ENCODE measurements around the gene KCNE1.
"Not testable (repeated sequence)": the region's sequence is repeated elsewhere in the genome, so short reads cannot be mapped to it uniquely, and the experiment has no call there.

Gene KCNE1

GRCh38 chr21:34459426-34459825 is 52.6 kb downstream of the KCNE1 start:
- not testable (repeated sequence) for H3K36me3 ChIP-seq (ENCODE audit: control insufficient read depth in 1 of 2, insufficient read depth in 2 of 2, low read length in 2 of 2); H3K27me3 ChIP-seq (ENCODE audit: low read depth, low read length); H3K27ac ChIP-seq (ENCODE audit: low read length); H3K9me3 ChIP-seq (ENCODE audit: control insufficient read depth in 1 of 2, low read length in 2 of 2); H3K4me1 ChIP-seq (ENCODE audit: control insufficient read depth in 1 of 2, insufficient read depth in 2 of 2, low read length in 2 of 2); H3K4me3 ChIP-seq (ENCODE audit: low read depth in 1 of 2, low read length in 2 of 2)

GRCh38 chr21:34458266-34458665 is 53.7 kb downstream of the KCNE1 start:
- H3K9me3 ChIP-seq (ENCODE audit: control insufficient read depth in 1 of 2, low read length in 2 of 2); H3K4me3 ChIP-seq (ENCODE audit: low read depth in 1 of 2, low read length in 2 of 2); H3K27ac ChIP-seq (ENCODE audit: low read length); H3K4me1 ChIP-seq (ENCODE audit: control insufficient read depth in 1 of 2, insufficient read depth in 2 of 2, low read length in 2 of 2); H3K27me3 ChIP-seq (ENCODE audit: low read depth, low read length); H3K36me3 ChIP-seq (ENCODE audit: control insufficient read depth in 1 of 2, insufficient read depth in 2 of 2, low read length in 2 of 2): not testable (repeated sequence)

GRCh38 chr21:34456180-34456579 is 55.8 kb downstream of the KCNE1 start:
- not testable (repeated sequence) for H3K4me1 ChIP-seq (ENCODE audit: control insufficient read depth in 1 of 2, insufficient read depth in 2 of 2, low read length in 2 of 2); H3K4me3 ChIP-seq (ENCODE audit: low read depth in 1 of 2, low read length in 2 of 2); H3K9me3 ChIP-seq (ENCODE audit: control insufficient read depth in 1 of 2, low read length in 2 of 2); H3K27ac ChIP-seq (ENCODE audit: low read length); H3K27me3 ChIP-seq (ENCODE audit: low read depth, low read length); H3K36me3 ChIP-seq (ENCODE audit: control insufficient read depth in 1 of 2, insufficient read depth in 2 of 2, low read length in 2 of 2)

GRCh38 chr21:34455628-34456027 is 56.4 kb downstream of the KCNE1 start:
- not testable (repeated sequence) for H3K27me3 ChIP-seq (ENCODE audit: low read depth, low read length); H3K9me3 ChIP-seq (ENCODE audit: control insufficient read depth in 1 of 2, low read length in 2 of 2); H3K4me1 ChIP-seq (ENCODE audit: control insufficient read depth in 1 of 2, insufficient read depth in 2 of 2, low read length in 2 of 2); H3K36me3 ChIP-seq (ENCODE audit: control insufficient read depth in 1 of 2, insufficient read depth in 2 of 2, low read length in 2 of 2); H3K4me3 ChIP-seq (ENCODE audit: low read depth in 1 of 2, low read length in 2 of 2); H3K27ac ChIP-seq (ENCODE audit: low read length)

GRCh38 chr21:34447018-34447417 is 65.0 kb downstream of the KCNE1 start:
- not testable (repeated sequence) for H3K27me3 ChIP-seq (ENCODE audit: low read depth, low read length); H3K27ac ChIP-seq (ENCODE audit: low read length); H3K4me1 ChIP-seq (ENCODE audit: control insufficient read depth in 1 of 2, insufficient read depth in 2 of 2, low read length in 2 of 2); H3K9me3 ChIP-seq (ENCODE audit: control insufficient read depth in 1 of 2, low read length in 2 of 2); H3K4me3 ChIP-seq (ENCODE audit: low read depth in 1 of 2, low read length in 2 of 2); H3K36me3 ChIP-seq (ENCODE audit: control insufficient read depth in 1 of 2, insufficient read depth in 2 of 2, low read length in 2 of 2)

GRCh38 chr21:34443486-34443885 is 68.5 kb downstream of the KCNE1 start:
- not testable (repeated sequence) for H3K27me3 ChIP-seq (ENCODE audit: low read depth, low read length); H3K4me1 ChIP-seq (ENCODE audit: control insufficient read depth in 1 of 2, insufficient read depth in 2 of 2, low read length in 2 of 2); H3K36me3 ChIP-seq (ENCODE audit: control insufficient read depth in 1 of 2, insufficient read depth in 2 of 2, low read length in 2 of 2); H3K4me3 ChIP-seq (ENCODE audit: low read depth in 1 of 2, low read length in 2 of 2); H3K27ac ChIP-seq (ENCODE audit: low read length); H3K9me3 ChIP-seq (ENCODE audit: control insufficient read depth in 1 of 2, low read length in 2 of 2)

GRCh38 chr21:34429710-34430109 is 82.3 kb downstream of the KCNE1 start:
- not testable (repeated sequence) for H3K4me3 ChIP-seq (ENCODE audit: low read depth in 1 of 2, low read length in 2 of 2); H3K4me1 ChIP-seq (ENCODE audit: control insufficient read depth in 1 of 2, insufficient read depth in 2 of 2, low read length in 2 of 2); H3K27ac ChIP-seq (ENCODE audit: low read length); H3K9me3 ChIP-seq (ENCODE audit: control insufficient read depth in 1 of 2, low read length in 2 of 2); H3K36me3 ChIP-seq (ENCODE audit: control insufficient read depth in 1 of 2, insufficient read depth in 2 of 2, low read length in 2 of 2); H3K27me3 ChIP-seq (ENCODE audit: low read depth, low read length)

- not testable (repeated sequence) for H3K27ac ChIP-seq (ENCODE audit: low read length); H3K4me1 ChIP-seq (ENCODE audit: control insufficient read depth in 1 of 2, insufficient read depth in 2 of 2, low read length in 2 of 2); H3K4me3 ChIP-seq (ENCODE audit: low read depth in 1 of 2, low read length in 2 of 2)
These were observed 83.6 kb downstream of the KCNE1 start for GRCh38 chr21:34428441-34428840.

GRCh38 chr21:34427339-34427738 is 84.7 kb downstream of the KCNE1 start:
- not testable (repeated sequence) for H3K4me3 ChIP-seq (ENCODE audit: low read depth in 1 of 2, low read length in 2 of 2); H3K36me3 ChIP-seq (ENCODE audit: control insufficient read depth in 1 of 2, insufficient read depth in 2 of 2, low read length in 2 of 2); H3K4me1 ChIP-seq (ENCODE audit: control insufficient read depth in 1 of 2, insufficient read depth in 2 of 2, low read length in 2 of 2); H3K9me3 ChIP-seq (ENCODE audit: control insufficient read depth in 1 of 2, low read length in 2 of 2); H3K27me3 ChIP-seq (ENCODE audit: low read depth, low read length); H3K27ac ChIP-seq (ENCODE audit: low read length)

More at GRCh38 chr21:34428441-34428840, 83.6 kb downstream of the KCNE1 start:
- not testable (repeated sequence) for H3K36me3 ChIP-seq (ENCODE audit: control insufficient read depth in 1 of 2, insufficient read depth in 2 of 2, low read length in 2 of 2); H3K27me3 ChIP-seq (ENCODE audit: low read depth, low read length); H3K9me3 ChIP-seq (ENCODE audit: control insufficient read depth in 1 of 2, low read length in 2 of 2)

- H3K36me3 ChIP-seq (ENCODE audit: control insufficient read depth in 1 of 2, insufficient read depth in 2 of 2, low read length in 2 of 2); H3K9me3 ChIP-seq (ENCODE audit: control insufficient read depth in 1 of 2, low read length in 2 of 2); H3K27me3 ChIP-seq (ENCODE audit: low read depth, low read length); H3K4me3 ChIP-seq (ENCODE audit: low read depth in 1 of 2, low read length in 2 of 2); H3K27ac ChIP-seq (ENCODE audit: low read length); H3K4me1 ChIP-seq (ENCODE audit: control insufficient read depth in 1 of 2, insufficient read depth in 2 of 2, low read length in 2 of 2): not testable (repeated sequence)
These were observed 88.2 kb downstream of the KCNE1 start, which contains the start of gene SMIM34 for GRCh38 chr21:34423805-34424204. Gene SMIM34 (minus strand): TSS chr21:34423951. CDS start chr21:34423839, 112 bp downstream.

- not testable (repeated sequence) for H3K36me3 ChIP-seq (ENCODE audit: control insufficient read depth in 1 of 2, insufficient read depth in 2 of 2, low read length in 2 of 2); H3K27me3 ChIP-seq (ENCODE audit: low read depth, low read length); H3K4me1 ChIP-seq (ENCODE audit: control insufficient read depth in 1 of 2, insufficient read depth in 2 of 2, low read length in 2 of 2); H3K4me3 ChIP-seq (ENCODE audit: low read depth in 1 of 2, low read length in 2 of 2); H3K9me3 ChIP-seq (ENCODE audit: control insufficient read depth in 1 of 2, low read length in 2 of 2); H3K27ac ChIP-seq (ENCODE audit: low read length)
These were observed 94.4 kb downstream of the KCNE1 start for GRCh38 chr21:34417448-34418077.

GRCh38 chr21:34407294-34407693 is 104.7 kb downstream of the KCNE1 start:
- H3K36me3 ChIP-seq (ENCODE audit: control insufficient read depth in 1 of 2, insufficient read depth in 2 of 2, low read length in 2 of 2); H3K27ac ChIP-seq (ENCODE audit: low read length); H3K4me1 ChIP-seq (ENCODE audit: control insufficient read depth in 1 of 2, insufficient read depth in 2 of 2, low read length in 2 of 2); H3K4me3 ChIP-seq (ENCODE audit: low read depth in 1 of 2, low read length in 2 of 2); H3K9me3 ChIP-seq (ENCODE audit: control insufficient read depth in 1 of 2, low read length in 2 of 2); H3K27me3 ChIP-seq (ENCODE audit: low read depth, low read length): not testable (repeated sequence)

All from muscle layer of duodenum (tissue), 2 donors.